Measurements from ENCODE around the gene RASL10B. TPM values are rescaled to one million over a fixed set of nuclear protein-coding genes. Genes with fewer than 3 reads are reported as not detected.
A peak's percentile ranks its signal among the peaks of the same experiment; 100 is the strongest.

The RASL10B gene
- total RNA-seq, 6 experiments from 2014 or later: 1.7 to 5.0 (median 1.8) TPM

DNA sequence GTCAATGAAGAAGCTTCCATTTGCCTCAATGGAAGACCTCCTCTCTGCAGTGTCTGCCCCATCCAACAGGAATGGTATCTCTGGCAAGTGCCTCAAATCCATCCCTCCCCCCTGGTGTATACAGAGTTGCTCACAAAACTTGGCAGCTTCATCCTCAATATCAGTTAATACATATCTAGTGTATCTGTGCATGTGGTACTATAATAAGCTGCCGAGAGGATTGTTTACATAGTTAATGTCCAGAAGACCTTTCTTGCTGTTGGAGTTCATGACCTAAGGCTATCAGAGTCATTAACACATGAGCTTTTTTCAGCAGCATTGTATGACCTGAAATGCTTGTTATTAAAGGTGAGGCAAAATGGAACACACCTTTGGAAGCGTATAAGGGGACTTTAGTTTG, 14.0 kb upstream of the RASL10B start:
- Mint-ChIP-seq H3K27ac (no peak overlapping the region), H3K36me3 (ENCODE audit: low read depth) (peaks cover 5% of the 10 kb centered on the region; the same call in 1 of the 2 replicates), H3K4me3 (no peak overlapping the region), H3K27me3 (ENCODE audit: insufficient read depth) (no peaks in the 10 kb centered on the region), H3K4me1 (ENCODE audit: low read depth) (peaks cover 6% of the 10 kb centered on the region), H3K9me3 (no peaks in the 10 kb centered on the region)
- TF ChIP-seq, protein P1, sequence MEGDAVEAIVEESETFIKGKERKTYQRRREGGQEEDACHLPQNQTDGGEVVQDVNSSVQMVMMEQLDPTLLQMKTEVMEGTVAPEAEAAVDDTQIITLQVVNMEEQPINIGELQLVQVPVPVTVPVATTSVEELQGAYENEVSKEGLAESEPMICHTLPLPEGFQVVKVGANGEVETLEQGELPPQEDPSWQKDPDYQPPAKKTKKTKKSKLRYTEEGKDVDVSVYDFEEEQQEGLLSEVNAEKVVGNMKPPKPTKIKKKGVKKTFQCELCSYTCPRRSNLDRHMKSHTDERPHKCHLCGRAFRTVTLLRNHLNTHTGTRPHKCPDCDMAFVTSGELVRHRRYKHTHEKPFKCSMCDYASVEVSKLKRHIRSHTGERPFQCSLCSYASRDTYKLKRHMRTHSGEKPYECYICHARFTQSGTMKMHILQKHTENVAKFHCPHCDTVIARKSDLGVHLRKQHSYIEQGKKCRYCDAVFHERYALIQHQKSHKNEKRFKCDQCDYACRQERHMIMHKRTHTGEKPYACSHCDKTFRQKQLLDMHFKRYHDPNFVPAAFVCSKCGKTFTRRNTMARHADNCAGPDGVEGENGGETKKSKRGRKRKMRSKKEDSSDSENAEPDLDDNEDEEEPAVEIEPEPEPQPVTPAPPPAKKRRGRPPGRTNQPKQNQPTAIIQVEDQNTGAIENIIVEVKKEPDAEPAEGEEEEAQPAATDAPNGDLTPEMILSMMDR (IDR thresholded peaks at IDR 0.05): no peak
- no peak for DNase-seq

DNA sequence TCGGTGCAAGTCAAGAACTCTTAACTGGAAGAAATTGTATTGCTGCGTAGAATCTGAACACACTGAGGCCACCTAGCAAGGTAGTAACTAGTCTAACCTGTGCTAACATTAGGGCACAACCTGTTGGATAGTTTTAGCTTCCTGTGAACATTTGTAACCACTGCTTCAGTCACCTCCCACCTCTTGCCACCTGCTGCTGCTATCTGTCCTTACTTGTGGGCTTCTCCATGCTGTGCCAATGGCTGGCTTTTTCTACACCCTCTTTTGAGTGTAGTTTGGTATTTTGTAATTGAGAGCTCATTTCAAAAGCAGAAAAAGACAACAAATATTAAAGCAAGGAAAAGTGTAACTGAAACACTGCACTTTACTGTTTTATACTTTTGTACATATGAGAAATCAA, 7.7 kb upstream of the RASL10B start:
- Mint-ChIP-seq H3K9me3 (no peaks in the 10 kb centered on the region), H3K36me3 (ENCODE audit: low read depth) (peaks cover 14% of the 10 kb centered on the region), H3K27ac (no peak overlapping the region), H3K27me3 (ENCODE audit: insufficient read depth) (0 out of 2 replicates have a peak, but pooled peaks cover 2% of the 10 kb centered on the region), H3K4me3 (no peak overlapping the region), H3K4me1 (ENCODE audit: low read depth) (peaks cover 37% of the 10 kb centered on the region)
- DNase-seq: no peak
- TF ChIP-seq, protein P1 (IDR thresholded peaks at IDR 0.05): no peak

DNA sequence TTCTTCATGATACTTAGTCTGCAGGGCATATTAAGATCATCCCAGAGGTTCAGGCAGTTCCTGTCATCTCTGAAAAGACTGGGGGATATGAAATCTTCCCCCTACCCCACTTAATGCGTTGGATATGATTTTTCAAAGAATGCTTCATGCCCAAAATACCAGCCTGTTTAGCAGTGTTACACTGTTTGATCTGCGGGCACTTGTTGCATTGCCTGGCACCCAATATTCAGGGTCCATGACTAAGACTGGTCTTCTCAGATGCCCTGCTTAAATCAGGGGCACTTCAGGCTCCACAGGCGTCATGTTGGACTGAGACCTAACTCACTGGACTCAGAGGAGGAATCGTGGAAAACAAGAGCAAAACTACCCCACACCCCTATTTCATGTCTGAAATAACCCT, 6.4 kb upstream of the RASL10B start:
- Mint-ChIP-seq H3K9me3 (no peaks in the 10 kb centered on the region), H3K36me3 (ENCODE audit: low read depth) (peaks cover 14% of the 10 kb centered on the region), H3K4me1 (ENCODE audit: low read depth) (peaks cover 37% of the 10 kb centered on the region), H3K4me3 (no peak overlapping the region), H3K27ac (no peak overlapping the region; the same call in 1 of the 2 replicates), H3K27me3 (ENCODE audit: insufficient read depth) (0 out of 2 replicates have a peak, but pooled peaks cover 2% of the 10 kb centered on the region)
- TF ChIP-seq, protein P1 (IDR thresholded peaks at IDR 0.05): no peak
- no peak for DNase-seq

DNA sequence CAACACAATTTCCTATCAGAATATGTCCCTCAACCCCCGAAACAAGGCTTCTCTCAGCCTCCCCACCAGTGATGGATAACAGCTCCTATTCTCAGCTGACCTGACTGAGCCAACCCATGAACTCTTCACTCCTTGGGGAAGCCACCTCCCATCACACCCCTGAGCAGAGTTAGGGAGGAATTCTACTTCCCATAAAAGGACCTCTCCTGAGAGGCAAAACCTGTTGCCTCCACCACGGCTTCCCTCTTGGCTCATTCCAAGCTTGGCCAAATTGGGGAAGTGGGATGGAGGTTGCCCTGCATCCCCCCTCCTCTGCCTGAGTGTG, 5.7 kb upstream of the RASL10B start:
- peaks cover 17% of the 10 kb centered on the region for H3K36me3 Mint-ChIP-seq (ENCODE audit: low read depth)
- no peaks in the 10 kb centered on the region for H3K9me3 Mint-ChIP-seq
- TF ChIP-seq, protein P1 (IDR thresholded peaks at IDR 0.05): no peak
- H3K27me3 Mint-ChIP-seq (ENCODE audit: insufficient read depth): peaks cover 5% of the 10 kb centered on the region; the same call in 1 of the 2 replicates
- peak overlapping the region; percentile 86 for H3K27ac Mint-ChIP-seq
- no peak for DNase-seq
- H3K4me3 Mint-ChIP-seq: peak overlapping the region; percentile 14
- peaks cover 43% of the 10 kb centered on the region for H3K4me1 Mint-ChIP-seq (ENCODE audit: low read depth)

DNA sequence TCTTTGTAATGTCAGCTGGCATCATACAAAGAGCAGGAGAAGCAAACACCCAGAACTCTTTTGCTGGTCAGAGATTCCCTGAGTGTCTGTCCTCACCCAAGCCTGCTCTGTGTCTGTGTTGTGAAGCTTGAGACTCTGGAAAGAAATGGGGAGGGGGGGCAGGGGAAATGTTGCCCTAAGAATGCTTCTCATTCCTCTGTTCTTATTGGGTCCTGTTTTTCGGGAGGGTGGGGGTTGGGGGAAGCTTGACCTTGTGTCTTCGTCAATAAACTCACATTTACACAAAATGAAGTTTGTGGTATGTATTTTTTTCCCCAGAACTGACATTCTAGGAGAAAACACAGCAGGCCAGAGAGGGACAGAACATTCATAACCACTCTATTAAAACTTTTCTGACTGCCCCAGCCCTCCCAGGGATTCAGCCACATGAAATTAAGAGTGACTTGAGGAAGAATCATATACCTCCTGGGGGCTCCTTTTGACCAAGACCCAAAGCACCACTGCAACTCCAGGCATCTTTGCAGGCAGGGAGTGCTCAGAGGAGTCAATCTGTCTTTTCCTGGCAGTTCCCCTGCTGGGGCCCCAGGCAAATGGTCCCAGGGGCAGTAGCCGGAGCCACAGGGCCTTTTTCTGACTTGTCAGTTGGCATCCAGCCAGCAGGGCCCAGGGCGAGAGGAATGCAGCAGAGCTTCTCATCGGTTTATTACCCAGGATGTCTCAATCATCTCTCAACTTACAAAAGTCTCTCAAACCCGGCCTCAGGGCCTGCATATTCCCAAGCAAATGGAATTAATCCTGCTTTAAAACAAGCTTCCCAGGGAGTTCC, 5.1 kb upstream of the RASL10B start:
- TF ChIP-seq, protein P1 (IDR thresholded peaks at IDR 0.05): no peak
- Mint-ChIP-seq H3K27ac (peak overlapping the region; percentile 86), H3K36me3 (ENCODE audit: low read depth) (peaks cover 17% of the 10 kb centered on the region), H3K27me3 (ENCODE audit: insufficient read depth) (peaks cover 5% of the 10 kb centered on the region; the same call in 1 of the 2 replicates), H3K4me1 (ENCODE audit: low read depth) (peaks cover 49% of the 10 kb centered on the region), H3K4me3 (peak overlapping the region; percentile 14), H3K9me3 (no peaks in the 10 kb centered on the region)
- peak; percentile 89 for DNase-seq

Measured in HFFc6 (cell line).